OCI-LY1 (cell line): ENCODE data around the gene DXO.
"Not testable (repeated sequence)": the region's sequence is repeated elsewhere in the genome, so short reads cannot be mapped to it uniquely, and the experiment has no call there.

Source experiments
- H2AFZ ChIP-seq: fragments of 200-600 bp; sonication (generic), shearing (Covaris generic); 2 replicates; pipeline ENCODE4 v1.6.0; 2014; ENCODE audit warnings: antibody characterized with exemption, mild to moderate bottlenecking, low read length
- H3F3A ChIP-seq: fragments of 200-600 bp; sonication (generic), shearing (Covaris generic); 2 replicates; pipeline ENCODE4 v1.6.0; 2014; ENCODE audit warnings: mild to moderate bottlenecking, antibody characterized with exemption, low read length, moderate library complexity; ENCODE audit not compliant: insufficient read depth
- H3K27ac ChIP-seq: fragments of 200-600 bp; sonication (generic); 2 replicates; pipeline ENCODE4 v1.5.1; 2014; ENCODE audit warnings: low read length, mixed run types, mild to moderate bottlenecking, low read depth; ENCODE audit not compliant: poor library complexity, severe bottlenecking
- H3K27me3 ChIP-seq: fragments of 200-600 bp; sonication (generic); 2 replicates; pipeline ENCODE4 v1.6.0; 2014; ENCODE audit warnings: antibody characterized with exemption, mild to moderate bottlenecking, low read length, moderate library complexity; ENCODE audit not compliant: insufficient read depth
- H3K36me3 ChIP-seq: fragments of 200-600 bp; sonication (generic); 2 replicates; pipeline ENCODE4 v1.6.1; 2014; ENCODE audit warnings: mild to moderate bottlenecking, antibody characterized with exemption, low read length, moderate library complexity, mixed read lengths; ENCODE audit not compliant: insufficient read depth
- H3K4me1 ChIP-seq: fragments of 200-600 bp; sonication (generic); 2 replicates; pipeline ENCODE4 v1.5.1; 2014; ENCODE audit warnings: mild to moderate bottlenecking, low read length, moderate library complexity; ENCODE audit not compliant: insufficient read depth, severe bottlenecking
- H3K4me2 ChIP-seq: fragments of 200-600 bp; sonication (generic), shearing (Covaris generic); 2 replicates; pipeline ENCODE4 v1.6.1; 2014; ENCODE audit warnings: low read length
- H3K4me3 ChIP-seq: fragments of 200-600 bp; sonication (generic); 2 replicates; pipeline ENCODE4 v1.5.1; 2014; ENCODE audit warnings: low read length, low read depth, mild to moderate bottlenecking, mixed read lengths; ENCODE audit not compliant: poor library complexity, severe bottlenecking
- H3K79me2 ChIP-seq: fragments of 200-600 bp; shearing (Covaris generic); 2 replicates; pipeline ENCODE4 v1.6.1; 2016; ENCODE audit warnings: mixed run types, low read length, mixed read lengths; ENCODE audit not compliant: insufficient read depth
- H3K9ac ChIP-seq: fragments of 200-600 bp; sonication (generic), shearing (Covaris generic); 2 replicates; pipeline ENCODE4 v1.6.1; 2014; ENCODE audit warnings: mild to moderate bottlenecking, low read length, mixed read lengths
- H3K9me2 ChIP-seq: fragments of 200-600 bp; sonication (generic), shearing (Covaris generic); 2 replicates; pipeline ENCODE4 v1.6.1; 2014; ENCODE audit warnings: low read depth, mild to moderate bottlenecking, low read length, mixed read lengths
- H3K9me3 ChIP-seq: fragments of 200-600 bp; shearing (Covaris generic); 2 replicates; pipeline ENCODE4 v1.6.1; 2014; ENCODE audit warnings: low read length, mixed read lengths
- H4K20me1 ChIP-seq: fragments of 200-600 bp; sonication (generic), shearing (Covaris generic); 2 replicates; pipeline ENCODE4 v1.6.0; 2016; ENCODE audit warnings: mild to moderate bottlenecking, low read length; ENCODE audit not compliant: insufficient read depth

DXO gene

DNA sequence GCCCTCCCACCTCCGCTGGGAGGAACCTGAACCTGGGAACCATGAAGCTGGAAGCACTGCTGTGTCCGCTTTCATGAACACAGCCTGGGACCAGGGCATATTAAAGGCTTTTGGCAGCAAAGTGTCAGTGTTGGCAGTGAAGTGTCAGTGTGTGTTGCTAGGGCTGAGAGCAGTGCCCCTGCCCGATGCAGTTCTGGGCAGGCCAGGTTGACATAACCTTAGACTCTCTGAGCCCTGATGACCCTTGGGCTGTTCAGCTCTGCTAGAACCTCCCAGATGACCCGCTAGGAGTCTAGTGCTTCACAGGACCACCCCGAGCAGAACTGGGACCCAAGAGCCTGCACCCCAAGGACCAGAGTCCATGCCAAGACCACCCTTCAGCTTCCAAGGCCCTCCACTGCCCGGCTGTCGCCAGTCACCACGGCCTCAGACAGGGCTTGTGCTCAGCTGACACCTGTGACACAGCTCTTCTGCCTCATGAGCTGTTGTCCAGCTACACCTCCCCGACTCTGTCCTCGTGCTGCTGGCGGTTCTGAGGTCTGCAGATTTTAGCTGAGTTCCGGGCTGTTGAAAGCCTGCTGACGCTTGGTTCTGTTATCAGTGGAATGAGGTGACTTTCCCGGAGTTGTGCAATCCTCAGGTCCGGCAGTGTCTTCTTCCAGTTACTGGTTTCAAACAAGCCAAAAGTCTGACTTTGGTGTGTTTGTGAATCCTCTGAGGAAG, 30.8 kb upstream of the DXO start:
- not testable (repeated sequence) for H3K27ac ChIP-seq, H3K9me2 ChIP-seq, H3F3A ChIP-seq, H3K27me3 ChIP-seq, H4K20me1 ChIP-seq, H3K4me1 ChIP-seq, H3K9me3 ChIP-seq, H3K36me3 ChIP-seq, H3K4me3 ChIP-seq, H3K79me2 ChIP-seq, H2AFZ ChIP-seq, H3K9ac ChIP-seq, H3K4me2 ChIP-seq

DNA sequence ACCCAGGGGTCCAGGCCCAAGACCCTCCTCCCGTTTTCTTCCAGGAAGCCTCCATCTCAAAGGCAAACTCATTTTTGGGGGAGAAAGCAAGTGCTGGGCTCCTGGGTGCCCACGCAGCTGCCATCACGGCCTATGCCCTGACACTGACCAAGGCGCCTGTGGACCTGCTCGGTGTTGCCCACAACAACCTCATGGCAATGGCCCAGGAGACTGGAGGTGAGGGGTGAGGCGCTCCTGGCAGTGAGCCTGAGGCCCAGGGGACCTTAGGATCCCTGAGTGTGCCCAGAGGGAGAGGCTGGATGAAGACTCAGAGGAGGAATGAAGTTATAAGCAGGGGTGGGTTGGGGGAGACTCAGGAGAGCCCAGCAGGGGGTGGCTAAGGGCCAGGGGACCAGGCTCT, 24.4 kb upstream of the DXO start:
- not testable (repeated sequence) for H3K9ac ChIP-seq, H3K79me2 ChIP-seq, H3K27me3 ChIP-seq, H3K36me3 ChIP-seq, H2AFZ ChIP-seq, H3K4me2 ChIP-seq, H3F3A ChIP-seq, H3K4me3 ChIP-seq, H3K27ac ChIP-seq, H3K9me3 ChIP-seq, H3K4me1 ChIP-seq, H4K20me1 ChIP-seq, H3K9me2 ChIP-seq

DNA sequence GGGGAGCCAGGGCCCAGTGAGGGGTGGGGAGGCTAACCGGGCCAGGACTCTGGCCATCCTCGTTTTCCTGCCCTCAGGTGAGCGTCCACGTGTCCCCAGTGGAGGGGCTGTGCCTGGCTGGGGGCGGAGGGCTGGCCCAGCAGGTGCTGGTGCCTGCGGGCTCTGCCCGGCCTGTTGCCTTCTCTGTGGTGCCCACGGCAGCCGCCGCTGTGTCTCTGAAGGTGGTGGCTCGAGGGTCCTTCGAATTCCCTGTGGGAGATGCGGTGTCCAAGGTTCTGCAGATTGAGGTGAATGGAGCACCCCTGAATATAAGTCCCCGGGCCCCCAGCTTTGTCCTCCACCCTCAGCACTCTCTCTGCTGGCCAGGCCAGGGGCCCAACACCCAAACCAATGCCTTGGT, 22.5 kb upstream of the DXO start:
- not testable (repeated sequence) for H3K27me3 ChIP-seq, H3K9me2 ChIP-seq, H2AFZ ChIP-seq, H3K9me3 ChIP-seq, H3K36me3 ChIP-seq, H3K9ac ChIP-seq, H3K4me1 ChIP-seq, H3K79me2 ChIP-seq, H3K27ac ChIP-seq, H3K4me2 ChIP-seq, H3F3A ChIP-seq, H4K20me1 ChIP-seq, H3K4me3 ChIP-seq

DNA sequence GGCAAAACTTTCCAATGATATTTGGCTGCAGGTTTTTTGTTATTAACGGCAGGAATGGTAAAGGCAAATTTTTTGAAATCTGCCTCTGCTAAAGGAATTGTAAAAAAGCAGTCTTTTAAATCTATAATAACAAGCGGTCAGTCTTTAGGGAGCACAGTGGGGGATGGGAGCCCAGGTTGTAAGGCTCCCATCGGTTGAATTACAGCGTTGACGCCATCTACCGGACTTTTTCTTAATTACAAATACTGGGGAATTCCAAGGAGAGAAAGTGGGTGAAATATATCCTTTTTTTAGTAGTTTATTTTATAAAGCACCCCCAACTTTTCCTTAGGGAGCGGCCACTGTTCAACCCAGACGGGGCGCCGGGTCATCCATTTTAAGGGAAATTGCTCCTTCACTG, 17.4 kb upstream of the DXO start:
- H3F3A ChIP-seq, H3K4me1 ChIP-seq, H3K9ac ChIP-seq, H4K20me1 ChIP-seq, H3K9me2 ChIP-seq, H3K27ac ChIP-seq, H3K4me3 ChIP-seq, H3K4me2 ChIP-seq, H2AFZ ChIP-seq, H3K36me3 ChIP-seq, H3K27me3 ChIP-seq, H3K79me2 ChIP-seq, H3K9me3 ChIP-seq: not testable (repeated sequence)

DNA sequence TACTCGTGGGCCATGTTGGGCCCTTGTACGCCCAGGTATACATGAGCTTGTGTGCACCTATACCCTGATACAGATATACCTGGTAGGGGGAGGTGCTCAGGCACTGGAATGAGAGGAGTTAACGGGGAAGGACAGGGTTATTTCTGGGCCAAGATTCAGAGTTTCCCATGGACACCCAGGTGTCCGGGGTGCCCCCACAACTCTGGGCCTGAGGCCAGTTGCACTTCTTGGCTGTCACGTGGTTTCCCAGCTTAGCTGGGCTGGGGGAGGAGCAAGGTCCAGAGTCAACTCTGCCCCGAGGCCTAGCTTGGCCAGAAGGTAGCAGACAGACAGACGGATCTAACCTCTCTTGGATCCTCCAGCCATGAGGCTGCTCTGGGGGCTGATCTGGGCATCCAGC, 9.8 kb upstream of the DXO start, which contains the start of gene C4A:
TSS of gene C4A (plus strand) at position 314 of the 400 bp plus-strand sequence. CDS start at position 365, 51 bp downstream.
- not testable (repeated sequence) for H3F3A ChIP-seq, H3K79me2 ChIP-seq, H4K20me1 ChIP-seq, H2AFZ ChIP-seq, H3K36me3 ChIP-seq, H3K9ac ChIP-seq, H3K27me3 ChIP-seq, H3K4me2 ChIP-seq, H3K27ac ChIP-seq, H3K4me3 ChIP-seq, H3K9me3 ChIP-seq, H3K9me2 ChIP-seq, H3K4me1 ChIP-seq

DNA sequence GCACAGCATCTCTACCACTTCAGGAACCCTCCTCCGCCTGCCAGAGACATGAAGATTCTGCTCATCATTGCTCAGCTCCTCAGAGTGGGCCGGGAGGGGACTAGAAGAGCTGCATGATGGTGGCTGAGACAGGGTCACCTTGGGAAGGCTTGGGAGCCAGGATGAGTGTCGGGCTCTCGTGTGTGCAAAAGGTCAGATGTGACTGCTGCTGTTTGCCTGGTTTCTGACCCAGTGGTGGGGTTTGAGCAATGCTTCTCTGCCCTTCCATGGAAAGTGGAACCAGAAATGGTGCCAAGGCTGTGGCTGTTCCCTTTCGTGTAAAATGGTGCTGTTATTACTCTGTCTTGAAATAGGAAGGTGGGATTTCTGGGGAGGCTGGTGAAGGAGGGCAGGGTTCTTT, 9.1 kb upstream of the DXO start:
- not testable (repeated sequence) for H3K4me2 ChIP-seq, H4K20me1 ChIP-seq, H3K4me3 ChIP-seq, H3F3A ChIP-seq, H3K9me3 ChIP-seq, H3K36me3 ChIP-seq, H3K9me2 ChIP-seq, H3K27ac ChIP-seq, H3K4me1 ChIP-seq, H3K9ac ChIP-seq, H3K79me2 ChIP-seq, H3K27me3 ChIP-seq, H2AFZ ChIP-seq

DNA sequence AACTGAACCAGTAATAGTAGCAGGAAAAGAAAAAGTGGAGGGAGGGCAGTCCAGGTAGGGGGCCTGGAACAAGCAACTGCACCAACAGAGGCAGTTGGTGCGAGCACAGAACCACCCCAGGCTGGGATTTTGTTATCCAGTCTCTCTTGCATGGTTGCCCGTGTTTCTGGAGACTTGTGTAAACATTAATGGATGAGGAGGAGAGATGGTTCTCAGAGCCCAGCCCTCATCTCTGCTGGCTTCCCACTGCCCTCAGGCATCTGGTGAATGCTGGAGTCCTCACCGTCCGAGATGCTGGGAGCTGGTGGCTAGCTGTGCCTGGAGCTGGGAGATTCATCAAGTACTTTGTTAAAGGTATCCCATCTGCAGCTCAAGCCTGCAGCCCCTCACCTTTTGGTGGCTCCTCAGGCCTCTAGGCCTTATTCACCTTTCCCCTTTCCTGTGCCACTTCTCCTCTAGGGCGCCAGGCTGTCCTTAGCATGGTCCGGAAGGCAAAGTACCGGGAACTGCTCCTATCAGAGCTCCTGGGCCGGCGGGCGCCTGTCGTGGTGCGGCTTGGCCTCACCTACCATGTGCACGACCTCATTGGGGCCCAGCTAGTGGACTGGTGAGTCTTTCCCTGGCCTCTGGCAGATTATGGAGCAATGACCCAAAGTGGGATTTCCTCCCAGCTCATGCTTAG, 8.4 kb upstream of the DXO start:
- not testable (repeated sequence) for H3K9me3 ChIP-seq, H3K4me2 ChIP-seq, H2AFZ ChIP-seq

More for the DNA sequence above, 8.4 kb upstream of the DXO start:
- H3K27ac ChIP-seq, H3F3A ChIP-seq, H3K79me2 ChIP-seq, H3K9me2 ChIP-seq, H3K27me3 ChIP-seq, H3K36me3 ChIP-seq, H3K9ac ChIP-seq, H3K4me3 ChIP-seq, H4K20me1 ChIP-seq, H3K4me1 ChIP-seq: not testable (repeated sequence)
